ENCODE data around the gene PDE4B. TPM values are rescaled to one million over a fixed set of nuclear protein-coding genes. Genes with fewer than 3 reads are reported as not detected.

PDE4B gene
- total RNA-seq, 2 donors from 2014 or later = 18.1 to 55.4 TPM

DNA sequence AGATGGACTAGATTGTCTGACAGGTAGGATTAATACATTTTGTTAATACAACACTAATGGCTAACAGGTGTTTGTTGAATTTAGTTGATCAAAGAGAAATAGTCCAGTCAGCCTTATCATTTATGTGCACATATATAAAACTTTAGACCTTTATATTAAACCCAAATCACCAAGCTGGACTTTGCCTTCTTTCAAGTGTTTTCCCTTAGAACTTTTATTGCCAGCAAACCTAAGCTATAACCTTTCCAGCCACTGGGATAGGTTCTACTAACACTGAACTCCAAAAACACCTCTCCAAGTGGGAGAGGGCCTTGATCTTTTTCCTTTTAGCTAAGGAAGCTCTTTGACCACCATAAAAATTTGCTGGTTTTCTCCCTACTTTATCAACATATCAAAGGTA, 345.9 kb downstream of the PDE4B start:
- H3K36me3 ChIP-seq = no peaks in the 10 kb centered on the region
- TF ChIP-seq POLR2AphosphoS5 (IDR thresholded peaks at IDR 0.05) = no peak
- no peak for TF ChIP-seq POLR2A (IDR thresholded peaks at IDR 0.05)
- TF ChIP-seq, protein P1, sequence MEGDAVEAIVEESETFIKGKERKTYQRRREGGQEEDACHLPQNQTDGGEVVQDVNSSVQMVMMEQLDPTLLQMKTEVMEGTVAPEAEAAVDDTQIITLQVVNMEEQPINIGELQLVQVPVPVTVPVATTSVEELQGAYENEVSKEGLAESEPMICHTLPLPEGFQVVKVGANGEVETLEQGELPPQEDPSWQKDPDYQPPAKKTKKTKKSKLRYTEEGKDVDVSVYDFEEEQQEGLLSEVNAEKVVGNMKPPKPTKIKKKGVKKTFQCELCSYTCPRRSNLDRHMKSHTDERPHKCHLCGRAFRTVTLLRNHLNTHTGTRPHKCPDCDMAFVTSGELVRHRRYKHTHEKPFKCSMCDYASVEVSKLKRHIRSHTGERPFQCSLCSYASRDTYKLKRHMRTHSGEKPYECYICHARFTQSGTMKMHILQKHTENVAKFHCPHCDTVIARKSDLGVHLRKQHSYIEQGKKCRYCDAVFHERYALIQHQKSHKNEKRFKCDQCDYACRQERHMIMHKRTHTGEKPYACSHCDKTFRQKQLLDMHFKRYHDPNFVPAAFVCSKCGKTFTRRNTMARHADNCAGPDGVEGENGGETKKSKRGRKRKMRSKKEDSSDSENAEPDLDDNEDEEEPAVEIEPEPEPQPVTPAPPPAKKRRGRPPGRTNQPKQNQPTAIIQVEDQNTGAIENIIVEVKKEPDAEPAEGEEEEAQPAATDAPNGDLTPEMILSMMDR (IDR thresholded peaks at IDR 0.05) = no peak
- DNase-seq (ENCODE audit: low spot score) = no peak
- no peaks in the 10 kb centered on the region for H3K4me1 ChIP-seq (replicated peaks)
- no peaks in the 10 kb centered on the region for H3K27me3 ChIP-seq (replicated peaks; ENCODE audit: insufficient read depth)
- intact Hi-C loops (cut with DNase I) = no loop called here
- H3K4me3 ChIP-seq = no peak overlapping the region
- no peak overlapping the region for H3K27ac ChIP-seq
- H3K9me3 ChIP-seq = no peaks in the 10 kb centered on the region

DNA sequence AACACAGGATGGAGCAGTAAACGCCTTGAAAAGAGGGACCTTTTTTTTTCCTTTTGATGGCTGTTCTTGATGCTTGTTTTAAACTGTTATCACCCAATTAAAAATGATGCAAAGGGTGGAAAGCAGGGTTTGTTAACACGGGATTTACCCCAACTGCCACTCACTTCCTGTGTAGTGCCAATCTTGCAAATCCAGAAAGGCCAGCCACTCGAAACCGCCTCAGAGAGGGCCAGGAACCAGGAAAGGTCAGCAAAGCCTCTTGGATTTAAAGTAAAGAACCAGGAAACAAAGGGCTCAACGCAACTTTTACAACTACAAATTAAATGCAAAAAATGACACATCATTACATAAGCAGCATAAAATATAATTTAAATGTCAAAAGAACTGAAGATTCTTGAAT, 347.4 kb downstream of the PDE4B start:
- Histone ChIP-seq H3K4me1 (replicated peaks) (no peaks in the 10 kb centered on the region), H3K27me3 (replicated peaks; ENCODE audit: insufficient read depth) (no peaks in the 10 kb centered on the region), H3K4me3 (no peak overlapping the region), H3K9me3 (no peaks in the 10 kb centered on the region), H3K27ac (no peak overlapping the region), H3K36me3 (no peaks in the 10 kb centered on the region)
- intact Hi-C loops (cut with DNase I) = no loop called here
- no peak for DNase-seq (ENCODE audit: low spot score)
- WGBS = 37% methylated on average over 5 of the region's 5 CpGs
- TF ChIP-seq, protein P1 (IDR thresholded peaks at IDR 0.05) = no peak
- TF ChIP-seq POLR2AphosphoS5 (IDR thresholded peaks at IDR 0.05) = no peak
- no peak for TF ChIP-seq POLR2A (IDR thresholded peaks at IDR 0.05)

DNA sequence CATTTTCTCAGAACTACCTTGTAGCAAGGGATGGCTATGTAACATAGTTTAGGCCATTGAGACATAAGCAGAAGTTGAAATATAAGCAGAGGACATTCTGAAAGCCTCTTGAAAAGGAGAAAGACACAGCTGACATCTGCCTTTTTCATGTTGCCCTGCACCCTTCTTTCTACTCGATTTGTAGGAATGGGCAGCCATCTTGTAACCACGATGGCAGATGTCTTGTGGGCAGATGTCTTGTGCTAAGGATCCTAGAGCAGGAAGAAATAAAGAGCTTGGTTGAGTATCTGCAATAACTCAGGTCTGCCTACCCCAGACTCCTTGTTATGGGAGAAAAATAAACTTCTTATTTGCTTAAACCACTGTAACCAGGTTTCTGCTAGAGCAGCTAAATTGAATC, 351.0 kb downstream of the PDE4B start:
- Histone ChIP-seq H3K4me1 (replicated peaks) (no peaks in the 10 kb centered on the region), H3K27me3 (replicated peaks; ENCODE audit: insufficient read depth) (no peaks in the 10 kb centered on the region), H3K27ac (no peak overlapping the region), H3K36me3 (no peaks in the 10 kb centered on the region), H3K9me3 (no peaks in the 10 kb centered on the region), H3K4me3 (no peak overlapping the region)
- WGBS = 73% methylated on average over 2 of the region's 2 CpGs
- TF ChIP-seq, protein P1 (IDR thresholded peaks at IDR 0.05) = no peak
- TF ChIP-seq POLR2AphosphoS5 (IDR thresholded peaks at IDR 0.05) (no peak), POLR2A (IDR thresholded peaks at IDR 0.05) (no peak)
- DNase-seq (ENCODE audit: low spot score) = no peak
- intact Hi-C loops (cut with DNase I) = no loop called here

DNA sequence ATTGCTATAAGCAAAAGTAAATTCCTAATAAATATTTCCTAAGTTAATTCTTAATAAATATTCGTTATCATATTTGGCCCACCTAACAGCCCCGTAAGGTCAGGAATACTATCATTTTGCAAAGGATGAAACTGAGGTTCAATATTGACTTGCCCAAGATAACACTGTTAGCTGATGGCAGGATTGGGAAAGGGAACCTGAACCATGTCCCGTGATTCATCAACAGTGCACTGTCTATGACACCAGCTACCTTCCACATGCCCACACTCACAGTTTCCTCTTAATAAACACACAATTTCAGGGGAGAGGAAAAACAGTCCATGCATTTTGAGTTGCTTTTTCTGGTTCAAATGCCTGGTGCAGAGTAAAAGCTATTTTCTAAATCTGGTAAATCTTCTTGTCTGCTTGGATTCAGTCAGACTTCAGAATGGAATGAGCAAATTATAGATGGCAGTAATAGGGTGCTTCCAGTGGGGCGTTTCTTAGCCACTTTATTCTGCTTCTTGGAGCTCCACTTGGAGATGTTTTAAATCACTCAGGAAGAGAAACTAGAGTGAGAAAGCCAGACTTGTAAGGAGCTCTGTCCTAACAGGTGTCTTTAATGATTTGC, 354.6 kb downstream of the PDE4B start:
- no peak for DNase-seq (ENCODE audit: low spot score)
- Histone ChIP-seq H3K4me3 (no peak overlapping the region), H3K27me3 (replicated peaks; ENCODE audit: insufficient read depth) (no peaks in the 10 kb centered on the region), H3K36me3 (no peaks in the 10 kb centered on the region), H3K27ac (no peak overlapping the region), H3K4me1 (replicated peaks) (no peaks in the 10 kb centered on the region), H3K9me3 (no peaks in the 10 kb centered on the region)
- 72% methylated on average over 4 of the region's 4 CpGs for WGBS
- TF ChIP-seq POLR2A (IDR thresholded peaks at IDR 0.05) = no peak
- TF ChIP-seq, protein P1 (IDR thresholded peaks at IDR 0.05) = no peak
- no peak for TF ChIP-seq POLR2AphosphoS5 (IDR thresholded peaks at IDR 0.05)
- intact Hi-C loops (cut with DNase I) = no loop called here

DNA sequence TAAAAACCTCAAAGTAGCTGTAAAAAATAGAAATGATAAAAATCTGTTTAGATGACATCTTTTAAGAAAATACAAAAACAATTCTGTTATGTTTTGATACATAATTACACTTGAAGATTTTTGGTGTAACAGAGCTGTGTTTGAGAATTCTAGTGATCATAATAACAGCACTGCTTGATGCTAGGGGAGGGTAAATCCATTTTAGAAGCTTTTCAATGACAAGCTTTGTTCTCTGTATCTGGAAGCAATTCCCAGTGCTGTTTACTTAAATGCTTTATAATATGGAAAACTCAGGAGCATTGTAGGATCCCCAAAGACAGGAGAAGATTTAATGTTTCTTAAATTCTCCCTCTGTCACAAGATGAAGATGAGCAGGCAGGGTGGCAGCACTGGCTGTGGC, 359.3 kb downstream of the PDE4B start:
- no peaks in the 10 kb centered on the region for H3K9me3 ChIP-seq
- DNase-seq (ENCODE audit: low spot score) = no peak
- H3K4me1 ChIP-seq (replicated peaks) = no peaks in the 10 kb centered on the region
- H3K27me3 ChIP-seq (replicated peaks; ENCODE audit: insufficient read depth) = no peaks in the 10 kb centered on the region
- no peak overlapping the region for H3K4me3 ChIP-seq
- intact Hi-C loops (cut with DNase I) = no loop called here
- no peaks in the 10 kb centered on the region for H3K36me3 ChIP-seq
- TF ChIP-seq POLR2A (IDR thresholded peaks at IDR 0.05) (no peak), POLR2AphosphoS5 (IDR thresholded peaks at IDR 0.05) (no peak)
- TF ChIP-seq, protein P1 (IDR thresholded peaks at IDR 0.05) = no peak
- H3K27ac ChIP-seq = no peak overlapping the region
